IPS-11a (cell line): ENCODE data around the gene UHRF2.
"Not testable (repeated sequence)": the region's sequence is repeated elsewhere in the genome, so short reads cannot be mapped to it uniquely, and the experiment has no call there.

ENCODE experiments used
- H3K4me3 ChIP-seq: one replicate; pipeline ENCODE4 v1.5.1; 2013; ENCODE audit warnings: low read depth, low read length, control low read depth

Gene UHRF2

DNA sequence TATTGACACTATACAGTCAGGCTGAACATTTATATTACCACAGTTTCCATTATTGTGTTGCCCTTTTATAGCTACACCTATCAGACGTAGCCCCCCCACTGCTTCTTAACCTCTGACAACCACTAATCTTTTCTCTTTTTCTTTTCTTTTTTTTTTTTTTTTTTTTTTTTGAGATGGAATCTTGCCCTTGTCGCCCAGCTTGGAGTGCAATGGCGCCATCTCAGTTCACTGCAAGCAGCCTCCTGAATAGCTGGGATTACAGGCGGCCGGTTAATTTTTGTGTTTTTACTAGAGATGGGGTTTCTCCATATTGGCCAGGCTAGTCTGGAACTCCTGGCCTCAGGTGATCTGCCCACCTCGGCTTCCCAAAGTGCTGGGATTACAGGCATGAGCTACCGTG lies 75.4 kb downstream of the UHRF2 start:
- H3K4me3 ChIP-seq: no peak overlapping the region

DNA sequence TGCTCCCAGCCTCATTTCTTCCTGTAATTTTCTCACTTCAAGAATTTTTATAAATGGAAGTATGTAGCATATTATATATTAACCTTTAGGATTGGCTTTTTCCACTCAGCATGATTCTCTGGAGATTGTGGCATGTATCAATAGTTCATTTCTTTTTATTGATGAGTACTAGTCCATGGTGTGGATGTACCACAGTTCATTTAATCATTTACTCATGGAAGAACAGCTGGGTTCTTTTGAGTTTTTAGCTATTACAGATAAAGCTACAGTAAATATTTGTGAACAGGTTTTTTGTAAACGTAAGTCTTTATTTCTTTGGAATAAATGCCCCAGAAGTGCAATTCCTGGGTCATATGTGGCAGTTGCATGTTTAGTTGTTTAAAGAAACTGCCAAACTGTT lies 76.1 kb downstream of the UHRF2 start:
- no peak overlapping the region for H3K4me3 ChIP-seq

DNA sequence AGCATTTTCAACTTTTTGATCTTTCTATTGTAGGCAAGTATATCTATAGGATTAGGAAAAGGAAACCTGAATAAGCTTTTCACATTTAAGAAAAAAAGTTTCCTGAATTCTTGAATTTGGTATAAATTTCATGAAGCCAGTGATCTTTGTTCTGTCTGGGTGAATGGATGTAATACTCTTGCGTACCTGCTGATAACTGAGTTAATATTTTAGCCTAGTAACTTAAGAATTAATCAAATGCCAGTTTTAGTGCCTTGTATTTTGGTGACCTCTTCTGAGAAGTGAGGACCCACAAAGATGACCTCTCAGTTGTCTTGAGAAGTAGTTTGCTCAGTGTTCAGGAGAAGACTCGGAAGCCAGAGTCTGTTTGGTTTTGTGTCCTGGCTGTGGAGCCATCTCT lies 77.9 kb downstream of the UHRF2 start:
- H3K4me3 ChIP-seq: no peak overlapping the region

DNA sequence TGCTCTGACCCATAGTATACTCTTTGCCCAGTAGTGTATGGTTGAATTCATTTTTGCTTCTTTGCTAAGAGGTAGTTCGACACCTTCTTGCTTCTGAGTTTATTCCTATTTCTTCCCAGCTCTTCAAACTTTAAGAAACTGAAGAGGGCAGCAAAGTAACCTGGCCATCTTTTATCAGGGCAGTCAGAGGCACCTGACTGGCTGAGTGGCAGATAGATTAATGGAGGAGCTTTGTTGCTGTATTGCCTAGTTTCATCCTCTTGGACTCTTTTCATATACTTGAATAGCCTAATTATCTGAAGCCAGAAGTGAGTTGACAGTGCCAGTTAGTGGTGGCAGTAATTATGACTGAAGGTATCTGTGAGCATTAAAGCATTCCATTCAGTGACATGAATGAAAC lies 82.5 kb downstream of the UHRF2 start:
- no peak overlapping the region for H3K4me3 ChIP-seq

DNA sequence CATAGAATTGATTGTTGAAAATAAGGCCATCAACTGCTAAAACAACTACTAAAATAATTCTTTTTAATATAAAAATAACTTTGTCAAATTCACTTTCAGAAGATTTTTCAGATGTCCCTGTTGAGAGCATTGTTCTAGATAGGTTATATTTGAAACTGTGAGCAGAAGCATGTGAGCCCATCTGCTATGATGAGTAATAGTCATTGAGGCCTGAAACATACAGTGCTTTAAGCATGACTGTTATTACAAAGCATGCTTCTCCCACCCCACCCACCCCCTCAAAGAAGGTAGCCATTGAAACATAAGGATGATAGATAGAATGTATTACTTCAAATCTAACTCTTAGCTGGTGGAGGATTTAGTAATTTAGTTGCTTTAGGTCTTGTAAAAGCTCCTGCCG lies 86.0 kb downstream of the UHRF2 start:
- H3K4me3 ChIP-seq: no peak overlapping the region

DNA sequence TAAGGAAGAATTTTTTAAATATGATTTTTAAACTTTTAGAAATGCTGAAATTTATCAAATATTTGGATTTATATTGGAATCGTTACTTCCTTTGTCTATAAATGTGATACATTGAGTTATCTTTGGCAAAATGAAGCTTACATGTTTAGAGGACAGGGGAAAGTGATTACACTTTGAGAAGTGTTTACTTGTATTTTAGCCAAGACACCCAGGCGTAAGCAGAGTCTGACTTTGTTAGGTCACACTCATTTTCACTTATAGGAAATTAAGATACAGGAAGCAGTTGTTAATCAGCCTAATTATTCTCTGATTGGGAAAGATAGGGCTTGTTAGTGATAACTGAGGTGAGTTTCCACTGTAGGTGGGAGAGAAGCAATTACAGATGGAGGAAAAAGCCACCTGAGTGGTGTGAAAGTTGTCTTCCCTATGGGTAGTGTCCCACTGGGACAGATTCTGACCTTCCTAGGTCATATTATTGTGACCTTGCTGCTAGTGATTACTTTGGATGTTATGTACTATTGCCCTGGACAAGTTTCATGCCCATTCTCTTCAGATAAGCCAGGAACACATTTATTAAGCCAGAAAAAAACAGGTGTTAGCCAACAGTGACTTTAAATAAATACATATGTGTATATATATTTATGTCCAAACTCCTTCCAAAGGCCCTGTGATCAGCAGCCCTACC lies 88.7 kb downstream of the UHRF2 start:
- no peak overlapping the region for H3K4me3 ChIP-seq

DNA sequence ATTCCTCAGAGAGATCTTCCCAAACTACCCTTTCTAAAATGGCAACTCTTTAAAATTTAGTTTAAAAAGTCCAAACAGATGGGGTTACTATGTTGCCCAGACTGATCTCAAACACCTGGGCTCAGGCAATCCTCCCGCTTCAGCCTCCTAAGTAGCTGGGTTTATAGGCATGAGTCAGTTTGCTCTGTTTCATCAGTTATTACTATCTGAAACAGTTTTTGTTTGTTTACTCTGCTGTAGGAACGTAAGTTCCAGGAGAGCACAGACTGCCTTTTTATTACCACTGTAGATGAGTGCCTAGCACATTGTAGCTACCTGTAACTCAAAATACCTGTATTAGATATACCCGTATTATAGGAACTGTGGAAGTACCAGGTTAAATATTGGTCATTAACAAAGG lies 89.4 kb downstream of the UHRF2 start:
- H3K4me3 ChIP-seq: no peak overlapping the region

DNA sequence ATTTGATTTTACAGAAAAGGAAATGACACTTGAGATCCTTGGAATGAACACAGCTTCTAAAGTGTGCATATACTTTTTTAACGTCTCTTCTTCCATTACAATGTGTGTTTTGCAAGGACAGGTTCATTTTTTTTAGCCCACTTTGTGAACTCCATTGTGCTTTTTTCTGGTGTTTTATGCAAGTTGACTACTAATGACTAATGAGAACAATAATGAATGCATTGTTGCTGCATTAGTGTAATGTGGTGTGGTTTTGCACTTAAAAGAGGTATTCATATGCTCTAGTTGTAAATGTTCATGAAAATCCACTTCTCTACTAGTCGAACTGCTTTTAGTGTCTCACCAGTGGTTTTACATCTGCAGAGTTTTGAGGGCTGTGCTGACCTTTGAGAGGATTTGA lies 93.6 kb downstream of the UHRF2 start:
- H3K4me3 ChIP-seq: no peak overlapping the region

DNA sequence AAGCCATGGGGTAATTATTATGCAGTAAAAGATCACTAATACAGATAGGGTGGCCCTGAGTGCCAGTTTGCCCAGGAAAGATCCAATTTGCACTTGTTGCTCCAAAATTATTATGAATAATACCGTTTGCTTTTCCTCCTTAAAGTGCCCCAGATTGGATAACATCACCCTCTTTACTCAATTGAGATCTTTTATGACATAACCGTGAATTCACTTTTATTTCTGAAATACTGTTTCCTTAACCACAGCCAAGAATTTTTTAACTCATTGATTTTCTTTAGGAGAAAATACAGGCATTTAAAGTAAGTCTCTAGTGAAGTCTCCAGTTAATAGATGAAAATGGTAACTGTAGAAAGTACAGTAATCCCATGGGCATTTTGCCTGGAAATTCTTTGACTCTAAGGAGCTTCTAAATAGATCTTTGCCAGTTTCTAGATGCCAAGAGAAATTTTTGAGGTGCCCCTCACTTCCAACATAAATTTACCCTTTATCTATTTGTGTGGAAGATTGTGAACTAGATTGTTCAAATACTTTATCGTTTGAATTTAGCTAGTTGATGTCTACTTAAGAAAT lies 99.2 kb downstream of the UHRF2 start:
- H3K4me3 ChIP-seq: no peak overlapping the region

DNA sequence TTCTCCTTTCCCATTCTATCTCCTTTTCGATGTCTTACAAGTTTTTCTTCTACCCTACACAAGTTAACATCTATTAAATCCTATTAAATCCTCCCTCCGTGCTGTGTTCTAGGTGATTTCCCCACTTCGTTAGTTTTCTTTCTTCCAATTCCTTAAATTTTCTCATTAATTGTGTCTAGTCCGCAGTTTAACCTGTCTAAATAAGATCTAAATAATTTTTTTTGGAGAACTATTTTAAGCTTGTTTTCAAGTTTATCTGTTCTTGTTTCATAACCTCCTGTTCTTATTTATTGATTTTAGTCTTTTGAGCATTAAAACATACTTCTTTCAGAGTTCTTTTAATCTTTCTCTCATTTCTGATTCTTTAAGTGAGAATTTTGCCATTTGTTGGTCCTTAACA lies 109.3 kb downstream of the UHRF2 start:
- no peak overlapping the region for H3K4me3 ChIP-seq

DNA sequence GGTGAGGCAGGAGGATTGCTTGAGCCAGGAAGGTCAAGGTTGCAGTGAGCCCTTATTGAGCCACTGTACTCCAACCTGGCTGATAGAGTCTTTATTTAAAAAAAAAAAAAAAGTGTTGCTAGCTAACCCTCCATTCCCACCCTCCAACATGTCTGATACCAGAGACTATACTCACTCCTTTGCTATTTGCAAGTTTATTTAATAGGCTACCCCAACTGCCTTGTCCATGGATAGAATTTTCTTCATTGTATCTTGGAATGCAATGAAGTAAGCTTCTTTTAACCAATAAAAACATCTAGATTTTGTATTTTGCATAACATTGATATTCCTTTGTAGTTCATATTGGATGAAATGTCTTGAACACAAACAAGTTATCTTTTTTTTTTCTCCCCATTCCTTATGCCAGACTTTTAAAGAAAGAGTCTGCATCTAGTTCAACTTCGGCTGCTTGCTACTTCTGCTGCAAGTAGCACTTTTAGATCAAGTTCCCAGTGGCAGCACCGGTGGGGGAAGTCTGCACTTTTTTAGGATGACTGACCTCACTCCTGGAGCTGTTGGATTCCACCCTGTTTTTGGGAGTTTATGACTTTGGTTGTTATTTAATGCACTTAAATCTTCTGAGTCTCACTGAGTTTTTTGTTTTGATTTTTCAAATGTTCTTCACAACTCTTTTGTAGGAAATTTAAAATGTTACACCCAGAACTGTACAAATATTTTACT lies 112.5 kb downstream of the UHRF2 start:
- no peak overlapping the region for H3K4me3 ChIP-seq

DNA sequence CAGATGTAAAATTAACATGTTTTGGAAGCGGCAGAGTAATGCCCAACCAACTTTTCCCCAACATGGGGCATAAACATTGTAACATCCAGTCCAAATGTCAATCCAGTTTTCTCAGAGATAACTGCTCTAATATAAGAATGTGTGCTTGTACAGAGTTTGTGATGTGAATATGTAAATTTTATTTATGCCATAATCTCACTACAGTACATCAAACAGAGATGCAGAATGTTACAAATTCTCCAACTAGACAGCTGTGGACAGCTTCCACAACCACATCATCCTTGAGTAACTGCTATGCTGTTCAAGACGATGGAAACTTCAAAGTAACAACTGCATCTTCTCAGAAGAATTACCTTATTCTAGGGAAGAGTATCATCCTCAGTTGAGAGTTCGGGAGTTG lies 122.6 kb downstream of the UHRF2 start:
- H3K4me3 ChIP-seq: no peak overlapping the region

DNA sequence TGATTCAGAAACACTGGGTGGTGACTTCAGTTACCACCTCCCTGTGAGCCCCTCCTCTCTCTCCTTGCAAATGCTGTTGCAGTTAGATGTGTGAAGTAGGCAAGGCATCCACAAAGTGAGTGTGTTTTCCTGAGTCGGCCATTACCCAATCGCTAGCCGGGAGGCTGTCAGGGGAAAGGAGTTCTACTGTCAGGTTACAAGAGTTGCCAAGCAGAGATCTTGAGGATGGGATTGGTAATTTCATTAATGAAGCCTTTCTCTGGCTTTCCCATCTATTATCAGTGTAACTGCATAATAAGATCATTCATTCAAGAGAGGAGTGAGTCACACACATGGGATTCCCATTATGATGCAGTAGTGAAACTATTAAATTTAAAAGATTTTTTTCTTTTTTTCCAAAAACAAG lies 125.7 kb downstream of the UHRF2 start:
- no peak overlapping the region for H3K4me3 ChIP-seq

DNA sequence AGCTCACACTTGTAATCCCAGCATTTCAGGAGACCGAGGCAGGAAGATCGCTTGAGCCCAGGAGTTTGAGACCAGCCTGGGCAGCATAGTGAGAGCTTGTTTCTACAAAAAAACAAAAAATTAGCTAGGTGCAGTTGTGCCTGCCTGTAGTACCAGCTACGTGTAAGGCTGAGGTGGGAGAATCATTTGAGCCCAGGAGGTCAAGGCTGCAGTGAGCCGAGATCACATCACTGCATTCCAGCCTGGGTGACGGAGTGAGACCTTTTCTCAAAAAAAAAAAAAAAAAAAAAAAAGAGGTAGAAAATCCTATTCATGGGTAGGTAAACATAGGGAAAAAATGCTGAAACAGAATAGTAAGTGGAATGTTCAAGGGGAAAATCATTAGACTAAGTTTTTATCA lies 129.6 kb downstream of the UHRF2 start:
- not testable (repeated sequence) for H3K4me3 ChIP-seq

DNA sequence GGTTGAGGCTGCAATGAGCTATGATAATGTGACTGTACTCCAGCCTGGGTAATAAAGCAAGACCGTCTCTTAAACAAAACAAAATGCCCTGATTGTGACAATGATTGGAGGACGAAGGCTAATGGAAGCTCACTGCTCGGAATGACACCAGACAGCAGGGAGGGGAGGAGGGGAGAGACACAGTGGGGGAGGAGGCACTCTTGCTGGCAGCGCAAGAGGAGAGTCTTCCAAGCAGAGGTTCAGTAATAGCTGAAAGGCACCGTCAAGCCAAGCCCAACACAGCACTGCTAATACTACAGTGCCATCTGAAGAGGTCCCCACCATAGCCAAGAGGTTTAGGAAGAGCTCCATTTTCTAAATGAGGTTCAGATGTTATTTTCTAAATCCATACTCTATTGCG lies 130.2 kb downstream of the UHRF2 start:
- no peak overlapping the region for H3K4me3 ChIP-seq

DNA sequence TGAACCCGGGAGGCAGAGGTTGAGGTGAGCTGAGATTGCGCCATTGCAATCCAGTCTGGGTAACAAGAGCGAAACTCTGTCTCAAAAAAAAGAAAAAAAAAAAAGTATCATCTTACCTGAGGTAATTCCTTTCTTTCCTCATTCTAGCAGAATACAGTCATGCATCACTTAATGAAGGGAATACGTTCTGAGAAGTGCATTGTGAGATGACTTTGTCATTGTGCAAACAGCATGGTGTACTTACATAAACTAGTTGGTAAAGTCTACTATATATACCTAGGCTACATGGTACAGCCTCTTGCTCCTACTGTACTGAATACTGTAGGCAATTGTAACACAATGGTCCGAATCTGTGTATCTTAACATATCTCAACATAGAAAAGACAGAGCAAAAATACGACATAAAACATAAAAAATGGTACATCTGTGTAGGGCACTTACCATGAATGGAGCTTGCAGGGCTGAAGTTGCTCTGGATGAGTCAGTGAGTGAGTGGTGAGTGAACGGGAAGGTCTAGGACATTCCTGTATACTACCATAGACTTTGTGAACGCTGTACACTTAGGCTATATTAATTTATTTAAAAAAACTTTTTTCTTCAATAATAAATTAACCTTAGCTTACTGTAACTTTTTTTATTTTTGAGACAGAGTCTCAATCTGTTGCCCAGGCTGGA lies 132.2 kb downstream of the UHRF2 start:
- H3K4me3 ChIP-seq: no peak overlapping the region

DNA sequence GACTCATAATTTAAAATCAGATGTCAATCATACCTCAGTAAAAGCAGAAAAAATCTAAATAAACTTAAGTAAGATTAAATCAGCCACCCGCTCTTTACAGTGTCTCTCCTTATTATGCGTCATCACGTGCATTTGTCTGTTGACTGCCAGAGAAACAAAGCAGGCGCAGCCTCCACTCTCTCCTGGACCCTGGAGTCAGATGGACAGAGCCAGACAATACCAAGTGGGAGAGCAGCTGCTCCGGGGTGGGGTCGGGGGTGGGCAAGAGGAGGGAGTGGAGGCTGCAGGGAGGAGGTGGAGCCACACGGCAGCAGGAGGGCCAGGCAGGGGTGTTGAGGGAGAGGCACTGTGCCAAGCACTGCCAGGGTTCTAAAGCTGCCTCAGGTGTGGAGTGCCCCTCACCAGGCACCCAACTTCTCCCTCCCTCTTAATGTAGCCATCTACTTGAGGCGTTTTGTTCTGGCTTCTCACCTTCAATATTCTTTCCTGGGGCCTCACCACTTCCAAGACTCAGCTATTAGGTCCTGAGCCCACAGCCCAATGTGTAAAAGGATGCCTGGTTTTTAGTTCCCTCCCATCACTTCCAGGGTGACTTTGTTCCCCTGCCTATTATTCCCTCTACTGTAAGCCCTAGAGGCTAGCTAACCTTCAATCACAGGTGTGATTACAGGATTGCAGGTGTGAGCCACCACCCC lies 136.3 kb downstream of the UHRF2 start:
- no peak overlapping the region for H3K4me3 ChIP-seq

DNA sequence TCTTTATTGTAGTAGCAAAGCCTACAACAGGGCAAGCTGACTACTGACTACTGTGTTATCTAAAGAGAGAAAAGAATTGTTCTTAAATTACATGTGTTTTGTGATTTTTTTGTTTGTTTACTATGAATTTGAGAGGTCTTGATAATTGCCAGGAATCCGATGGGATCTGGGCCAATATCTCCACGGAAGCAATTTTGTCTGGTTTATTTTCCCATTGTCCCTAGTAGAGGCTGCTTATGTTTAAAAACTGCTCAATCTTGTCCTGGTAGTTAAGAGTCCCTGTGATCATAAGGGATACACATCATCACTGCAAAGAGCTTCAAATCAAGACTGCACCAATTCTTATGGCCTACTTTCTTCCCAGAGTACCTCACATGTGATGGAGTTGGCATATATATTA lies 138.1 kb downstream of the UHRF2 start:
- no peak overlapping the region for H3K4me3 ChIP-seq

DNA sequence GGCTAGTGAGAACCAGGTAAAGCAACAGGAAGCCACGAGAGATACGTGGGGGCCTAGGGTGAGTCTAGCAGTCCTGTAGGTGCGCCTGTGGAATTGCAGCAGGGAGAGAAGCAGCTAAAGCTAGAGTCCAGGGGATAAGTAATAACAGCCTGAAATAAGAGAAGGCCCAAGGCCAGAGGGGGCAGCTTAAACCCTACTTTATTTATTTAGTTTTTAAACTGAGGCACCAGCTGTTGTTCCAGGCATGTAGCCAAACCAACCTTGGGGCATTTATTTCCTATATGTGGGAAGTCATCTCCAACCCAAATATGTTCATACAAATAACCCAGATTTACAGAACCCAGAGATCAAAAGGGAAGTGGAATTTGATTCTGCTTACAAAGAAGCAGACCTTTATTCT lies 139.0 kb downstream of the UHRF2 start:
- no peak overlapping the region for H3K4me3 ChIP-seq

DNA sequence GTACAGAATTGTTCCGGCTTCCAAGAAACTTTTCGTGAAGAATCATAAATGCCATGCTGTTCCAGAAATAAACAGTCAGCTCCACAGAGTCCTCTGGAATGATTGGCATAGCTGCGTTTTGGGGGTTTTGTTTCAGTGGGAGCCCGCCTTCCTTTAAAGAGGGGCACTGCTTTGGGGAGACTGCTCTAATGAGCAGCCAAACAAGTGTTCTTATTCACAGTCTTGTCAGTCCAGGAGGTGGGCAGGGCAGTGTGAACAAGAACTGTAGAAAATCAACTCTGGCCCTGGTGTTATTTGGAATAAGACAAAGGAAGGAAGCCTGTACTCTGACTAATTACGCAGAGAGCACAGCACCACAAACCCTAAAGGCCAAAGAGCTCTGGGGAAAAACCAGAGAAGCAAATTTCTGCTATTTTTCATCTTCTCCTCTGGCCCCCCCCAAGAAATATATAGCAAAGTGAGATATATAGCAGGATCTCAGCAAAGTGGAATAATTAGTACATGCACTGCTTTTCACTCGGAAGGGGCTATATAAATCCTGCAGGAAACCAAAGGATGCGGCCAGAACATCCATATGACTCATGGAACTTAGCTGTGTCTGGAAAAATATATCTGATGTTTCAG lies 139.6 kb downstream of the UHRF2 start:
- H3K4me3 ChIP-seq: no peak overlapping the region

DNA sequence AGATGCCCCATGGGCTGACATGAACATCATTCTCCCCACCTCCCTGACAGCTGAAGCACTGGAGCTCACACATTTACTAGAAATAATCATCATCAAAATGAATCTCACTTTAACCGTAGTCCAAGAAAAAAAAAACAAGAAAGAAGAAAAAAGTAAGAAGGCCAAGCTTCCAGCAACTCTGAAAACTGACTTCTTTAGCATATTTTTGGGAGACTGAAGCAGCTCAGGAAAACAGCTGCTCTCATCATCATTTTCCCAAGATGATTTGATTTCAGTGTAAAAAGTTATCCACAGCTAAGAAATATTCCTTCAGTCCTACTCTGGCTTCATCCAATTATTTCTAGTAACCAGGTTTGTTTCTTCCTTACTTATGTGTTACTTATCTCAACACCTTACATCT lies 140.9 kb downstream of the UHRF2 start:
- H3K4me3 ChIP-seq: no peak overlapping the region
